Mammary epithelial cell (primary cell): ENCODE measurements around the gene PLPP4.

Source experiments
- CTCF ChIP-seq, 2 donors: IDR thresholded peaks in 1 of 2; conservative IDR thresholded peaks in 1 of 2; 2 replicates each; pipeline ENCODE4 v1.5.1; 2011 to 2012; ENCODE audit warnings: inconsistent platforms in 2 of 2, low read length in 2 of 2, mild to moderate bottlenecking in 2 of 2, control low read depth in 1 of 2, low read depth in 1 of 2; ENCODE audit not compliant: insufficient read depth in 1 of 2; ENCODE audit errors: extremely low read depth in 1 of 2
- EZH2 ChIP-seq: IDR thresholded peaks from 2 replicates; pipeline ENCODE4 v1.6.1; 2012; ENCODE audit warnings: low read length, inconsistent platforms, borderline replicate concordance

- TF ChIP-seq EZH2 (no peak), CTCF (conservative IDR thresholded peaks at IDR 0.05 in 1 of 2, IDR thresholded peaks at IDR 0.05 in 1 of 2; ENCODE audit: extremely low read depth in 1 of 2, insufficient read depth in 1 of 2, low read depth in 1 of 2, low read length in 2 of 2) (no peak)
Observed at GRCh38 chr10:120614680-120615079, 157.7 kb downstream of the PLPP4 start.
